ENCODE results near the gene TIMP2.

The TIMP2 gene

GRCh38 chr17:78862073-78863023 is 62.8 kb downstream of the TIMP2 start:
- DNase-seq: peak; percentile 20 to 62

- no peak for DNase-seq
These were observed 64.0 kb downstream of the TIMP2 start for GRCh38 chr17:78861229-78861628.

- DNase-seq: no peak
These were observed 66.1 kb downstream of the TIMP2 start for GRCh38 chr17:78859051-78859450.

- no peak for DNase-seq
These were observed 67.9 kb downstream of the TIMP2 start for GRCh38 chr17:78857266-78857665.

- no peak for DNase-seq
These were observed 69.5 kb downstream of the TIMP2 start for GRCh38 chr17:78855561-78856165.

GRCh38 chr17:78854508-78854907 is 70.7 kb downstream of the TIMP2 start:
- no peak for DNase-seq

- no peak for DNase-seq
These were observed 71.2 kb downstream of the TIMP2 start for GRCh38 chr17:78853926-78854394.

GRCh38 chr17:78852709-78853121 is 72.5 kb downstream of the TIMP2 start:
- DNase-seq: no peak

- DNase-seq: no peak
These were observed 76.2 kb downstream of the TIMP2 start for GRCh38 chr17:78849026-78849425.

- no peak for DNase-seq
These were observed 78.1 kb downstream of the TIMP2 start for GRCh38 chr17:78847052-78847451.

GRCh38 chr17:78844301-78845005 is 80.7 kb downstream of the TIMP2 start:
- no peak for DNase-seq

- DNase-seq: peak; percentile 58 to 78
These were observed 82.2 kb downstream of the TIMP2 start for GRCh38 chr17:78842881-78843565.

- DNase-seq: peak; percentile 100
These were observed 84.2 kb downstream of the TIMP2 start, which contains the start of gene USP36 for GRCh38 chr17:78840780-78841611. USP36 (minus strand) TSS chr17:78840814; CDS start chr17:78836363, 4,451 bp downstream.

GRCh38 chr17:78840530-78840779 is 84.7 kb downstream of the TIMP2 start:
- no peak for DNase-seq

- peak; percentile 27 to 32 for DNase-seq
These were observed 85.2 kb downstream of the TIMP2 start for GRCh38 chr17:78839762-78840529.

- no peak for DNase-seq
These were observed 85.9 kb downstream of the TIMP2 start for GRCh38 chr17:78839235-78839761.

- DNase-seq: peak; percentile 92 to 97
These were observed 86.6 kb downstream of the TIMP2 start for GRCh38 chr17:78838574-78839005.

GRCh38 chr17:78836420-78837021 is 88.7 kb downstream of the TIMP2 start:
- no peak for DNase-seq

- no peak for DNase-seq
These were observed 90.6 kb downstream of the TIMP2 start for GRCh38 chr17:78834571-78834970.

- no peak for DNase-seq
These were observed 92.7 kb downstream of the TIMP2 start for GRCh38 chr17:78832541-78832810.

Measured in SHP77 (cell line).